Adipose tissue (tissue), 3 donors: ENCODE measurements around the gene TSHR. TPM values are rescaled to one million over a fixed set of nuclear protein-coding genes. Genes with fewer than 3 reads are reported as not detected.
"Not testable (repeated sequence)": the region's sequence is repeated elsewhere in the genome, so short reads cannot be mapped to it uniquely, and the experiment has no call there.

Experiments used
- H3K27ac ChIP-seq: one replicate; pipeline ENCODE4 v1.5.1; 2013; ENCODE audit warnings: low read depth, low read length
- WGBS, 3 donors: extraction: QIAGEN DNeasy Blood & Tissue Kit; methylation state at CpG; one replicate each; pipeline ENCODE4 v1.1.7; 2013; 5-methylcytosine and 5-hydroxymethylcytosine counted together
- polyA plus RNA-seq, 3 donors: library from polyadenylated mRNA; stranded (reverse); fragments of 200-250 nt; gene quantifications; one replicate each; pipeline ENCODE4 v1.2.3, GENCODE V29; 2013
- donor health status: healthy with polysubstance abuse.
- donor health status: Bipolar disorder and iron deficiency.
- donor health status: healthy.

The TSHR gene
- polyA plus RNA-seq, 3 donors: 0.11 to 0.25 (median 0.12) TPM

- 21 to 38% (median 29%) methylated on average over 1 of the region's 1 CpG for WGBS, 3 donors
- no peak overlapping the region for H3K27ac ChIP-seq
Measured at GRCh38 chr14:81033698-81034240, 78.3 kb downstream of the TSHR start.

- no peak overlapping the region for H3K27ac ChIP-seq
- WGBS, 3 donors: 65 to 80% (median 72%) methylated on average over 1 of the region's 1 CpG
Measured at GRCh38 chr14:81042438-81042837, 87.0 kb downstream of the TSHR start.

- 71 to 97% (median 94%) methylated on average over 1 of the region's 1 CpG for WGBS, 3 donors
- H3K27ac ChIP-seq: no peak overlapping the region
Measured at GRCh38 chr14:81051547-81051946, 96.1 kb downstream of the TSHR start.

- not testable (repeated sequence) for H3K27ac ChIP-seq
- whole genome bisulfite sequencing, 3 donors: 86 to 97% (median 93%) methylated on average over 2 of the region's 2 CpGs
Measured at GRCh38 chr14:81054057-81054456, 98.6 kb downstream of the TSHR start.

- no peak overlapping the region for H3K27ac ChIP-seq
- 95 to 98% (median 96%) methylated on average over 5 of the region's 5 CpGs for WGBS, 3 donors
Measured at GRCh38 chr14:81055971-81056370, 100.5 kb downstream of the TSHR start.

GRCh38 chr14:81062380-81062779, 107.0 kb downstream of the TSHR start:
- 33 to 61% (median 51%) methylated on average over 4 of the region's 4 CpGs for WGBS, 3 donors
- no peak overlapping the region for H3K27ac ChIP-seq

- WGBS, 3 donors: 14% methylated on average over 4 of the region's 4 CpGs
- H3K27ac ChIP-seq: no peak overlapping the region
Measured at GRCh38 chr14:81062816-81063215, 107.4 kb downstream of the TSHR start.

GRCh38 chr14:81066672-81067071, 111.3 kb downstream of the TSHR start:
- H3K27ac ChIP-seq: no peak overlapping the region
- WGBS, 3 donors: 47 to 55% (median 55%) methylated on average over 1 of the region's 1 CpG

GRCh38 chr14:81067156-81067555, 111.7 kb downstream of the TSHR start:
- no peak overlapping the region for H3K27ac ChIP-seq
- WGBS, 3 donors: 82 to 87% (median 83%) methylated on average over 2 of the region's 2 CpGs

- no peak overlapping the region for H3K27ac ChIP-seq
- WGBS, 3 donors: 87 to 91% (median 87%) methylated on average over 2 of the region's 2 CpGs
Measured at GRCh38 chr14:81068176-81068782, 112.9 kb downstream of the TSHR start.

GRCh38 chr14:81070511-81070910, 115.1 kb downstream of the TSHR start:
- WGBS, 3 donors: 66 to 94% (median 85%) methylated on average over 2 of the region's 2 CpGs
- no peak overlapping the region for H3K27ac ChIP-seq

- H3K27ac ChIP-seq: no peak overlapping the region
- 60 to 67% (median 62%) methylated on average over 3 of the region's 3 CpGs for WGBS, 3 donors
Measured at GRCh38 chr14:81085596-81085995, 130.2 kb downstream of the TSHR start.

- 74 to 92% (median 88%) methylated on average over 3 of the region's 3 CpGs for WGBS, 3 donors
- H3K27ac ChIP-seq: no peak overlapping the region
Measured at GRCh38 chr14:81087230-81087629, 131.8 kb downstream of the TSHR start.

GRCh38 chr14:81091139-81091538, 135.7 kb downstream of the TSHR start:
- no peak overlapping the region for H3K27ac ChIP-seq

GRCh38 chr14:81091660-81092059, 136.2 kb downstream of the TSHR start:
- WGBS, 3 donors: 69 to 83% (median 74%) methylated on average over 1 of the region's 1 CpG
- H3K27ac ChIP-seq: no peak overlapping the region

- H3K27ac ChIP-seq: no peak overlapping the region
- WGBS, 3 donors: 93 to 98% (median 96%) methylated on average over 2 of the region's 2 CpGs
Measured at GRCh38 chr14:81093651-81094050, 138.2 kb downstream of the TSHR start.

- WGBS, 3 donors: 95 to 98% (median 97%) methylated on average over 2 of the region's 2 CpGs
- H3K27ac ChIP-seq: no peak overlapping the region
Measured at GRCh38 chr14:81095539-81095938, 140.1 kb downstream of the TSHR start.

- H3K27ac ChIP-seq: no peak overlapping the region
- 79 to 91% (median 83%) methylated on average over 3 of the region's 3 CpGs for WGBS, 3 donors
Measured at GRCh38 chr14:81096656-81097055, 141.2 kb downstream of the TSHR start.

GRCh38 chr14:81102217-81102616, 146.8 kb downstream of the TSHR start:
- no peak overlapping the region for H3K27ac ChIP-seq
- 72 to 96% (median 89%) methylated on average over 3 of the region's 3 CpGs for WGBS, 3 donors

GRCh38 chr14:81103443-81103842, 148.0 kb downstream of the TSHR start:
- 72 to 88% (median 78%) methylated on average over 5 of the region's 5 CpGs for WGBS, 3 donors

More at GRCh38 chr14:81103443-81103842, 148.0 kb downstream of the TSHR start:
- no peak overlapping the region for H3K27ac ChIP-seq
